NOMO-1 treated with DMSO at 0.1 percent for 48 hours (cell line): ENCODE data around the gene RALGPS1.
A peak's percentile ranks its signal among the peaks of the same experiment; 100 is the strongest.

Source experiments
- DNase-seq: peaks from one replicate; lab custom pipeline; 2025; ENCODE audit not compliant: unreplicated experiment; lab: John Stamatoyannopoulos, UW

The RALGPS1 gene

DNA sequence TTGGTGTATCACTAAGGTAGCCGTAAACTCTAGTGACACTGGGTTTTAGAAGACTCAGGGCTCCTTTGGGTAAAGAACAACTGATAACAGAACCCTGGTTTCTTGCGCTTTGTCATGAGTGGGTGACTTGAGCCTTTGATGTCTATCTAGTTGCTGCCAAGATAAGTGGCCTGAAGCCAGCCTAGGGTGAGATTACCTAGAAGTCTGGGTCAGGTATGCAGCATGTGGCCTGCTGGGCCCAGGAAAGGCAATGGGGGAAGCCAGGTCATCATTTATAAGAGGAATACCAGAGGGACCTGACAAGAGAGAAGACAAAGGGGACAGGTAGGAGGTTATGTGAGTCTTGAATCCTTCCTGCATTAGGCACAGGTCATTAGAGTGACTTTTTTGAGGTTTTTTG lies 326.8 kb downstream of the RALGPS1 start:
- DNase-seq = no peak

DNA sequence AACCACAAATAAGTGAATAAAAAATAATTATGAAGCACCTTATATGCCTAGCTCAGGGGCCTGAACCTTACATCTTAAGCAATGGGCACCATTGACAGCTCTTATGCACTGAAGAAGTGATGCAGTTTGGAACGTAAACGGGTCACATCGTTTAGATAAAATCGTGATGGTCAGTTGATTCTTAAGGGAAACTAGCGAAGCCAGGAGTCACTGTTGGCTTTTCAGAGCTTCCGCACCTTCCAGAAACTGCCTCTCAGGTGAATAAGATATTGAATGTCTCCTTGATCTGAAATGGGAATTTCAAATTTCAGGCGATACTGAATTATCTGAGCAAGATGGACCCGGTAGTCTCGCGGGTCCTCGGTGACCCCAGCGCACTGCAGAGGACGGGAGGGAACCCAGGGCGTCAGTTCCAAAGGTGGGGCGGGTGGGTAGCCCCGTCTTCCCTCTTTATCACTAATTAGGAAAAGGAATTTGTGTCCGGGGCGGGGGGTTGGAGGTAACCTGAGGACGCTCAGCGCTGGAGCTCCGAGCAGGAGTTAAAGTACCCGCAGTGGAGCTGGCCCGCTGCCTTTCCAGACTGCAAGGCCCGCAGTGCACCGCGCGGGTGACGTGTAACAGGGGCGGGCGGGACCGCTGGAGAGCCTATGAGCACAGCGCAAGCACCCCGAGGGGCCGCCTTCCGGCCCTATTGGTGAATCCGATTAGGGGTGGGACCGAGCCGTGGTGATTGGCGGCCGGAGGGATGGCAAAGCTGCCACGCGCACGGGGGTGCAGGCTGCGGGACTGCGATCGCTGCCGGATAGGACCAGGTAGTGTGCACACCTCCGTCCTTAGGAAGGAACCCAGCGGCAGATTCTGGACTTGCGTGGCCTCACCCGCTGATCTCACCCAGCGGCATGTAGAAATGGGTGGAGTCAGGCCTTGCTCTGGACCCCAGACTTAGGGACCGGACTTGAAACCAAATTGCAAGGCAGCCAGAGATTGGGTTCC lies 330.3 kb downstream of the RALGPS1 start:
- peak; percentile 89 for DNase-seq

DNA sequence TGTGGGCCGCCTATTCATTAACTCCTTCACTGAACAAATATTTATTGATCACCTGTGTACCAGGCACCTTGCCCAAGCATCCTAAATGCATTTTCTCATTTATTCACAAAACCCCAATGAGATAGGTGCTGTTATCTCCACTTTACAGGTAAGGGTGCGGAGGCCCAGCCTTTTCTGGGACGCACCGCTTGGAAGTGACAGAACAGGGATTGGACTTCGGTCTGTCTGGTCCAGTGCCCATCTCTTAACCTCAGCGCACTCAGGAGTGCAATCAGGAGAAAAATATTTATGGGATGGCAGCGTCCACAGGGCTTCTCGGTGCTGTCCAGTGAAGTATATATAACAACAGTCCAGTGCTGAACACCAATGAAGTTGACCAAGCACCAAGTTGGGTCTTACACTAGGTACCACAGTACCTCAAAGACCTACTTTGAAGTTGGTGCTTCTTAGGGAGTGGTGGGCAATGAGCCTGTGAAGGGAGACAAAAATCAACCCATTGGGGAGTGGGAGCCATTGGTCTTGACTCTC lies 331.1 kb downstream of the RALGPS1 start:
- DNase-seq = no peak

DNA sequence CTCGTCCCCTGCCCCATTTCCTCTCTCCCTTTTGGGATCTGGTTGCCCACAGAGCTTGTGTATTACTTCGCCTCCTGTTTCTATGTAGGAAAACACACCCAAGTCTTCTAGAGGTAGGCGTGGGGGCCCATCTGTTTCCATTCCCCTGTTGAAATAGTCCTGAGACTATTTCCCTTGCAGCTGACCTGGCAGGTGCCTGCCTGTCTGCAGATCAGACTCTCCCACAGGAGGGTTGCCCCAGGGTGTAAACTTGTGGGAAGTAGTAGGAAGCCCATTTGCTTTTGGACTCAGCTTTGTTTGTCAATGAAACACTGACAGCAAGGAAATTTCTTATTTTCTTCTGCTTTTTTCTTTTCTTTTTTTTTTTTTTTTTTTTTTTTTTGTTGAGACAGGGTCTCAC lies 333.7 kb downstream of the RALGPS1 start:
- no peak for DNase-seq

DNA sequence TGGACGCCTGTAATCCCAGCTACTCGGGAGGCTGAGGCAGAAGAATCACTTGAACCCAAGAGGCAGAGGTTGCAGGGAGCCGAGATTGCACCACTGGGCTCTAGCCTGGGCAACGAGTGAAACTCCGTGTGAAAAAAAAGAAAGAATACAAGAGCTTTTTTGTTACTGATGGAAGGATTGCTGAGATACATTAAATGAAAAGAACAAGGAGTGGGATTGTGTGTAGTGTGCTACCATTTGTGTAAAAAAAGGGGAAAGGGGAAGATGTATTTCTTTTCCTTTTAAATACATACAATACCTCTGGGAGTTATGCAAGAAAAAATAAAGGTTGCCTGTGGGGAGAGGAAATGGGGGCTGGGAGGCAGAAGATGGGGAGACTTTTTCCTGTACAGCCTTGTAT lies 335.3 kb downstream of the RALGPS1 start:
- no peak for DNase-seq

DNA sequence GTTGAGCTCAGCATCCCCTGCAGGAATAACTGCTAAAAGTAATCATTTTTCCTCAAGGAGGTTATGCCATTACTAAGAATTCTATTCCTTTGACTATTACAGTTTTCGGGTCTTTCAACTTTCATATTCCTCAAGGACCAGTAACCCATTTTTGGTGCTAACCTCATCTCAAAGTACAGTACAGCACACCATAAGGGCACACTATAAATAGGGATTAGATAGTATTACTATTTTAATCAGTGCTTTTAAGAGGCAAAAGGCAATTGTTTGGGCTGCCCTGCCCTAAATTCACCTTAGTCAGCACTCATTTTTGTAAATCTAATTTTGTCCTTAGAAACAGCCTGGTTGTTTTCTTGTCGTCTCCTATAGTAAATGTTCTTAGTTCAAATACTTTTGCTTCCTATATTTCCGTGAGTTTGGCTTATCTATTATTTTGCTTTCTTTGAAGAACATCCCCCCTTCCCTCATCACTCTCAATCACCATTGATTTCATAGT lies 336.4 kb downstream of the RALGPS1 start:
- no peak for DNase-seq

DNA sequence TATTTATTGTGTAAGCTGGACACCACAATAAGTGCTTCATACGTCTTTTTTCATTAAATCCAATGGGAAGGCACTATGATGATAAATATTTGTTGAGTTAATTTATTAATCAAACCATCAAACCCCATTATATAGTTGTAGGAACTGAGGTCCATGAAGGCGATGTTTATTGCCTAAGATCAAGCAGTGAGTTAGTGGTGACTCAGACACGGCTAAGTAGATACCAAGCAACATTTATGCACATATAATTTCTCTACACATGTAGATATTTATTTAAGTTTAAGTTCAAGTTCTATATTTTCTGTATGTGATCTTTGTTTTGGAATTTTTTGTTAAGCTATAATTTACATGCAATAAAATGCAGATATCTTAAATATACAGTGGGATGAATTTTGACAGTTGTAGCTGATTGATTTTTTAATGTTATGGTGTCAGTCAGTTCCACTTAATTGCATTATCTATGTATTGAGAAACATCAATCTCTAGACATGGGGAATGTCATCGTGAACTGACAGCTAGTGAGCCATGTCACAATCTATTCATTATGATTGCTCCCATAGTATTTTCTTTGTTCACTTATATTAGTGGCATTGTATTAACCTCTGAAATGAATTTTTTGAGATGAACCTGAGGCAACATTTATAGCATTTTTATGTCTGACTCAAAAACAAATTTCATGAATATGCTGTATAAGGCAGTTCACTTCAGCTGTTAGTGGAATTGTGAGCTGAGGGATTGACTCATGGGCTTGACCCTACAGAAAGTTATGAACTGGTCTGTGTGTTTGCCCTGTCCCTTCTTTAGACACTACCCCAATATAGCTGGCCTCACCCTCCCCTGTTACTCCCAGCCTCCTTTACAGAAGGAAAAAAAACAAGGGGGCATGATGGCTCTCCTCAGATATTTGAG lies 338.1 kb downstream of the RALGPS1 start:
- DNase-seq = no peak

DNA sequence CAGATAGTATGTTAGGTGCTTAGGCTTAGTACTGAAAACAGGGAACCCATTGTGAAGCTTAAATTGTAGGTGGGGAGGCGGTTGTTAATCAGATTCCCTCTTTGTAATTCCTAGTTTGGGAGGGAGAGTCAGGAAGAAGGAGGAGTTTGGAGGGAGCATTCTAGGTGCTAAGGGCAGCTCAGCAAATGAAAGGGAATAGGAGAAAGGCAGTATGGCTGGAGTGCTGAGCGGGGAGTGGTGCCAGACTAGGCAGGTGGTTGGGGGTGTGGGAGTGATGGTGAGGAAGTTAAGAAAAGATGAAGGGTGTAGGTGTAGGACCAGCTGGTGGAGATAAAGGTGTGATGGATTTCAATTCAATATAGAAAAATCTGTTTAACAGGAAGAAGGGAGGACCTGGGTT lies 338.9 kb downstream of the RALGPS1 start:
- no peak for DNase-seq

DNA sequence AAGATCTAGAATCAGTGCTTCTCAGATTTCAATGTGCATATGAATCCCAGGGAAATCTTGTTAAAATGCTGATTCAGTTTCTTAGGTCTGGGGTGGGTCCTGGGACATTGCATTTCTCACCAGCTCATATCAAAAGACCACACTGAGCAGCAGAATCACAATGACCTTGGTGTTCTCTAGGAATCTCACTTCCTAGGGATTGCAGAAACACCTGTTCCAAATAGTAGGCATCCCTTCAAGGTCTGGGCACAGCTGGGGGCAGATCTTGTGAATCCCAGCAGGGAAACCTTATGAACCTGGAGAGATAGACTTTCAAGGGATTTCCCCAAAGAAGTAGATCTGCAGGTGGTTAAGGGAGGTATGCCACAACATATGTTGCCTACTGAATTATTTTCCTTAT lies 341.1 kb downstream of the RALGPS1 start:
- DNase-seq = no peak

DNA sequence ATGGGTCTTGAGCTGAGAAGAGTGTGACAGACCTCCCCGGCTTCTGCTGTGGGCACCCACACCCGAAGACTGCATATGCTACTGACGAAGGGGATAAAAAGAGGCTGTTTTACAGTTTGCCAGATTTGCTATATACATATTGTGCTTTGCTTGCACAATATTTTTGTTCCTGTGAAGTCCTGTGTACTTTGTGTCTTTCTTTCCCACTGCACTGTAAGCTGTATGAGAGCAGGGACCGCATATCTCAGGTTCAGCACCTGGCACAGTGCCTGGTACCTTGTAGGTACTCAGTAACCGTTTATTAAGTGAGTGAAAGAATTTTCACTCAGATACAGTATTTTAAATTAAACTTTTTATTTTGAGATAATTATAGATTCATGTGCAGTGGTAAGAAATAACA lies 341.7 kb downstream of the RALGPS1 start:
- DNase-seq = no peak

DNA sequence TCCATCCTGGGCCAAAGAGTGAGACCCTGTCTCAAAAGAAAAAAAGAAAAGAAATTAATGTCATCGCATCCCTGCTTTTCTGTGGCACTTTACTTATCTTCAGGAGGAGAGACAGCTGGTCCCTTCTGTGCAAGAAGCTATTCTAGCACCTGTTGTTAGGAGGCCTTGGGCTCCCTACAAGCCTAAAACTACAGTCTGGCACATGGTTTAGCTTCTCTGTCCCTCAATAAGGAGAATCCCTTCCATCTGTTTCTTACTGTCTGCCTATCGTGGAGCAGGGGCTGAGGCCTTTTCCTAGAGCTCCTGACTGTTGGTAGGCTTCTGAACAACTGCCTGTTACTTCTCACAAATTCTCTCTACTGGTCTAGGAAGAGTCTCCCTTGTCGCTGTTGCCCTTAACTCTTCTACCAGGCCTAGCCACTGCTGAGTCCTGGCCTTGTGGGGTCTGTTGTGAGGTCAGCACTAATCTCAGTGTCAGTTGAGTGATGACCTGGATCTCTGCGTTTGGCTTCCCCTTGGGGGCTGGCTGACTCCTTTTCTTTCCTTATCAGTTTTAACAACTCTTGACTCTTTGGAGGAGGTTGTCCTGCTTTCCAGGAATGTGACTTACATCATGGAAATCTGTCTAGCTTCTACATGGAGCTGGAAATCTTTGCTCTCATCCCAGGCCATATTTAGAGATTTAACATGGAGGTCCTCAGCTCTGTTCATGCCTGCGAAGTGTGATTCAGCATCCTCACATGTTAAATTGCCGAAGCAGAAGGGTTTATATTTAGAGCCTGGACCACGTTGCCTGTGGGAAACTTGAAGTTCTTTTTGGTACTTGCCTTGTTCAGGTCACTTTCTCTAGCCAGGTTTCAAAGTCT lies 344.3 kb downstream of the RALGPS1 start:
- DNase-seq = no peak

DNA sequence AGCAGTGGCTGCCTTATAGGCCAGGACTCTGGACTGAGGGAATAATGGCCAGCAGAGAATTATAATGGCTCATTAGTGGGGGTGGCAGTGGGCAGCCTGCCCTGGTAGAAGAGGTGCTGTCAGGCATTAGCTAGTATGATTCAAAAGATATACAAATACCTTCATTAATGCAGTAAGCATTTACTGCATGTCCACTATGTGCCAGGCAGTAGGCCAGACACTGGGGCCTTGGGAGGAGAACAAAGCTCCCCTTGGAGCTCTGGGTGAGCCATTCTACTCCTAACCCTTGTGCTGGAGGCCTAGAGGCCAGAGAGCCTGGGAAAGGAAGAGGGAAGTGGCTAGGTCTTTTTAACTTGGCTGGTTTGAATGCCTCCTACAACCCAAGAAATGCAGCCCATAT lies 348.0 kb downstream of the RALGPS1 start:
- DNase-seq = no peak

DNA sequence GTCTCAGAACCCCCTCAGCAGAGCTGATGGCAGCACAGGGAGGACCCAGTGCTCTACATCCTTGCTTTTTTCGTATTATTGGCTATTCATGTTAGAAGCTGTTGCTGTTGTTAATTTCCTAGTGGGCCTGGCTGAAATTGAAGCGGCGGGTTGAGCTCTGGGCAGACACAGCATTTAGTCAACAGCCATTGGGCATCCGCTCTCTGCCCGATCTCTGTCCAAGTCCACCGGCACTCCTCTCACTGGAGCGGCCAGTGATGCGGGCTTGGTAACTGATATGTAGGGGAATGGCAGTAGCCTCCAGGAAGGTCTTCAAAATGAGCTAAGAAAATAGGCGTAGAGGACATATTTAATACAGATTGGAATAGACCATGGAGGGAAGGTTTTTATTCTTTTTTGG lies 348.7 kb downstream of the RALGPS1 start:
- DNase-seq = no peak

DNA sequence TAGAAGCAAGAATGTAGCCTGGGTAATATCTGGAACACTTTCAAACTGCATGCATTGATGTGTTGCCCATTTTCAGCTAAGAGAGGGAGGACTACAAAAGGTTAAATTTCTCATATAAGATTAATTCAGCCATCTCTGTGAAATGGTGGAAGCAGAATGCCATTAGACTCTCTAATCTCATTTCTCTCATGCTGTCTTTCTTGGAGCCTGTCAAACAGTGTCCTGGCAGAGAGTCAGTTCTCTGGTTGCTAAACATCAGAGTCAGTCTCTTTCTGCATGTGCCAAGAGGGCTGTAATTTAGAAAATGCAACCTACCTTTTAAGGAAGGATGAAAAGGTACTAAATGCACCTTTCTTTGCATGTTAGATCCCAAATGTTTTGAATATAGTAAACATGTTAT lies 349.1 kb downstream of the RALGPS1 start:
- no peak for DNase-seq

DNA sequence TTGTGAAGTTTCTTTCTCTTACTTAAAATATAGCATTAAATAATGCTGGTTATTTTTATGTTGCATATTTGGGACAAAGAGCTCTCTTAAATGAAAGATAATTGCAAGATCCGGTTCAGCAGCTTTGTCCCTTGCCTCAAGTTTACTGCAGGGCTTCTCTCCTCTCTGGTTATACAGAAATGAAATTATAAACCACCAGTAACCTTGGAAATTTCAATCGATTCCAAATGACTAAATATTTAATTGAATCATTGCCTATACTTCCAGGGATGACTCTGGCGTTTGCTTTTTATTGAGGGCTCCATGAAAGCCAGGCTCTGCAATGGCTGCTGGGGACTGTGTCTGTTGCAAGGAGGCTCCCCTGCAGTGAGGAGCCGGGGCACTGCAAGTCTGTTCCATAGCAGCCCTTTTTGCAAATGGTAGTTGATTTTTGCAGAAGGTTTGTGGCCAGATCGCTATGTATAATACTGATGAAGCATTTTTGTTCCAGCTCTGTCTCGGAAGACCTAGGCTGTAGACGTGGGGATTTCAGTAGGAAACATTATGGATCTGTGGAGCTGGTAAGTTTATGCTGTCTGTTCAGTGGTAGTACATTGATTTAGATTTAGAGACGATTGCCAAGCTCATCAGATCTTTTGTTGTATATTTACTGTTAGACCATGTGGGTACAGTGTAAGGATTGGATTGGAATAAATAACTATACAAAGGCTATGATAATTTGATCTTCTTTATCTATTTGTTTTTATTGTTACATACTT lies 350.1 kb downstream of the RALGPS1 start, which contains the start of gene GARNL3:
GARNL3 (plus strand) TSS at position 313 of the 758 bp plus-strand sequence; CDS start at position 417, 104 bp downstream.
- DNase-seq = no peak

DNA sequence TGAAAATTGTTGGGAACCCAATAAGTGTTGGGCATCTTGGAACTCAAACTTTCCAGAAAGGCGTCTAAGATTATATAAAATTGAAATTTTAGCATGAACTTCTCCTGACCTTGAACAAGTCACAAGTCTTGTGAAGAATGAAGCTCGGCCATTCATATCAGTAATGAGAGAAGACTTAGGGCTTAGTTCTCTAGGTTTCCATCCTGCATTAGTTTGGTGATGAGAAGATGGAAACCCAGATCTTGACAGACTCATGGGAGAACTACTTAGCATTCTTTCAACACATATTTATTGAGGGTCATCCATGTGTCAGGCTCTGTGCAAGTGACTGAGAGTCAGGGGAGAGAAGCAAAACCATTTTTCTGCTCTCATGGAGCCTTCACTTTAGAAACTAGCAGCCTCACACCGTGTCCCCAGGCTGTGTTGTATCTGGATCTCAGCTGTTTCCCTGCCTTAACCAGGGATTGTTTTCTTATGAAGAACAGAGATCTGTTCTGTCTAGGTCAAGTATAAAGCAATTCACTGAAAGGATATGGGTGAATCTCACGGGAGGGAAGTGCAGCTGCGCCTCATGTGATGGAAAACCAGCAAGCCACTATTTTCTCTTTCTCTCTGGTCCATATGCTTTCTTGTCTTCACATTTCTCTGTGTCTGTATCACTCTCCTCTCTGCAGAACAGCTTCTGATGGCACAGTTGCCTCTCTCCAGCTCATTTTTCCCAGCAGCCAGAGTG lies 353.4 kb downstream of the RALGPS1 start:
- DNase-seq = no peak

DNA sequence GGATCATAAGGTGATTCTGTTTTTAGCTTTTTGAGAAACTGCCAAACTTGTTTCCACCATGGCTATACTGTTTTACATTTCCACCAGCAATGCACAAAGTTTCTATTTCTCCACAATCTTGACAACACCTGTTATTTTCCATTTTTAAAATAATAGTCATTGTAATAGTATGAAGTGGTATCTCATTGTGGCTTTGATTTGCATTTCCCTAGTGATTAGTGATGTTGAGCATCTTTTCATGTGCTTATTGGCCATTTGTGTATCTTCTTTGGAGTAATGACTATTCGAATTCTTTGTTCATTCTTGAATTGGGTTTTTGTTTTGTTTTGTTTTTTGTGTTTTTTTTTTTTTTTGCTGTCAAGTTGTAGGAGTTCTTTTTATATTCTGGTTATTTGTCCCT lies 354.9 kb downstream of the RALGPS1 start:
- DNase-seq = no peak
